Progenitor cell of endocrine pancreas (in vitro differentiated cells): Measurements from ENCODE around the gene ZRANB1. TPM values are rescaled to one million over a fixed set of nuclear protein-coding genes. Genes with fewer than 3 reads are reported as not detected.
A peak's percentile ranks its signal among the peaks of the same experiment; 100 is the strongest.

Experiments
- DNase-seq: peaks from one replicate; pipeline ENCODE4 v3.0.0; 2021; ENCODE audit warnings: low spot score; ENCODE audit not compliant: unreplicated experiment
- H3K27ac Mint-ChIP-seq: 2 replicates; pipeline ENCODE4 v1.8.0; 2021; ENCODE audit warnings: mild to moderate bottlenecking, moderate library complexity, mixed read lengths
- H3K27me3 Mint-ChIP-seq: 2 replicates; pipeline ENCODE4 v1.8.0; 2021; ENCODE audit warnings: mixed read lengths
- H3K36me3 Mint-ChIP-seq: 2 replicates; pipeline ENCODE4 v1.8.0; 2022; ENCODE audit warnings: mixed read lengths; ENCODE audit not compliant: insufficient read depth
- H3K4me1 Mint-ChIP-seq: 2 replicates; pipeline ENCODE4 v1.8.0; 2021; ENCODE audit warnings: low read depth, mixed read lengths
- H3K4me3 Mint-ChIP-seq: 2 replicates; pipeline ENCODE4 v1.8.0; 2021; ENCODE audit warnings: low read depth, mild to moderate bottlenecking, moderate library complexity, mixed read lengths
- H3K9me3 Mint-ChIP-seq: 2 replicates; pipeline ENCODE4 v1.8.0; 2021; ENCODE audit warnings: low read depth, mixed read lengths
- CTCF ChIP-seq: fragments of 200-600 bp; sonication (generic); IDR thresholded peaks from one replicate; pipeline ENCODE4 v1.5.0; 2021; ENCODE audit warnings: antibody characterized with exemption, mild to moderate bottlenecking; ENCODE audit not compliant: unreplicated experiment
- total RNA-seq: library from RNA; stranded (reverse); gene quantifications from 2 replicates; pipeline ENCODE4 v1.2.1, GENCODE V29; 2021

The ZRANB1 gene
- total RNA-seq, 1 donor from 2014 or later = 31.1 TPM

GRCh38 chr10:124992462-124993344 is 50.8 kb downstream of the ZRANB1 start:
- peak; percentile 64 for TF ChIP-seq CTCF
- Mint-ChIP-seq H3K9me3 (no peaks in the 10 kb centered on the region), H3K27me3 (no peaks in the 10 kb centered on the region), H3K4me3 (no peak overlapping the region), H3K36me3 (peaks cover 24% of the 10 kb centered on the region), H3K4me1 (no peaks in the 10 kb centered on the region), H3K27ac (peak overlapping the region; percentile 84)
- peak; percentile 25 for DNase-seq

GRCh38 chr10:124993345-124993708 is 51.4 kb downstream of the ZRANB1 start:
- Mint-ChIP-seq H3K4me1 (no peaks in the 10 kb centered on the region), H3K9me3 (no peaks in the 10 kb centered on the region), H3K36me3 (peaks cover 23% of the 10 kb centered on the region), H3K4me3 (no peak overlapping the region), H3K27ac (peak overlapping the region; percentile 84), H3K27me3 (no peaks in the 10 kb centered on the region)
- DNase-seq = no peak
- TF ChIP-seq CTCF = no peak

GRCh38 chr10:124993736-124994451 is 52.0 kb downstream of the ZRANB1 start:
- peak overlapping the region; percentile 53 for H3K27ac Mint-ChIP-seq
- no peaks in the 10 kb centered on the region for H3K4me1 Mint-ChIP-seq
- TF ChIP-seq CTCF = no peak
- no peaks in the 10 kb centered on the region for H3K27me3 Mint-ChIP-seq
- H3K36me3 Mint-ChIP-seq = peaks cover 20% of the 10 kb centered on the region
- DNase-seq = peak; percentile 3
- H3K9me3 Mint-ChIP-seq = no peaks in the 10 kb centered on the region
- no peak overlapping the region for H3K4me3 Mint-ChIP-seq

GRCh38 chr10:124994573-124995473 is 52.9 kb downstream of the ZRANB1 start:
- Mint-ChIP-seq H3K4me1 (no peaks in the 10 kb centered on the region), H3K9me3 (no peaks in the 10 kb centered on the region)
- peak; percentile 8 for DNase-seq

More at GRCh38 chr10:124994573-124995473, 52.9 kb downstream of the ZRANB1 start:
- peak overlapping the region; percentile 56 for H3K27ac Mint-ChIP-seq
- no peaks in the 10 kb centered on the region for H3K27me3 Mint-ChIP-seq
- no peak for TF ChIP-seq CTCF
- H3K36me3 Mint-ChIP-seq = peaks cover 13% of the 10 kb centered on the region
- no peak overlapping the region for H3K4me3 Mint-ChIP-seq
